Stimulated activated CD8-positive, alpha-beta memory T cell treated with anti-CD3 and anti-CD28 coated beads, Interleukin-15, amount 100 ng/mL, for 1 hour (primary cell): ENCODE data around the gene ARHGAP31.
"Not testable (repeated sequence)": the region's sequence is repeated elsewhere in the genome, so short reads cannot be mapped to it uniquely, and the experiment has no call there.

Source experiments
- DNase-seq: peaks from one replicate; pipeline ENCODE4 v3.0.0-alpha.2; 2020; ENCODE audit warnings: low read depth

ARHGAP31 gene

GRCh38 chr3:119294696-119295671, 801 bp downstream of the ARHGAP31 start:
- peak; percentile 34 for DNase-seq

GRCh38 chr3:119295816-119296726, 1.9 kb downstream of the ARHGAP31 start:
- no peak for DNase-seq

GRCh38 chr3:119296727-119297122, 2.5 kb downstream of the ARHGAP31 start:
- no peak for DNase-seq

- no peak for DNase-seq
Measured at GRCh38 chr3:119297169-119297568, 3.0 kb downstream of the ARHGAP31 start.

GRCh38 chr3:119298565-119298941, 4.4 kb downstream of the ARHGAP31 start:
- no peak for DNase-seq

GRCh38 chr3:119300991-119301391, 6.8 kb downstream of the ARHGAP31 start:
- DNase-seq: no peak

- no peak for DNase-seq
Measured at GRCh38 chr3:119301662-119302061, 7.5 kb downstream of the ARHGAP31 start.

GRCh38 chr3:119302697-119303551, 8.7 kb downstream of the ARHGAP31 start:
- no peak for DNase-seq

GRCh38 chr3:119304201-119304713, 10.1 kb downstream of the ARHGAP31 start:
- no peak for DNase-seq

- DNase-seq: no peak
Measured at GRCh38 chr3:119305286-119305685, 11.1 kb downstream of the ARHGAP31 start.

GRCh38 chr3:119306378-119306777, 12.2 kb downstream of the ARHGAP31 start:
- DNase-seq: not testable (repeated sequence)

GRCh38 chr3:119308355-119308754, 14.2 kb downstream of the ARHGAP31 start:
- DNase-seq: no peak

- DNase-seq: no peak
Measured at GRCh38 chr3:119309591-119309990, 15.4 kb downstream of the ARHGAP31 start.

GRCh38 chr3:119310071-119310470, 15.9 kb downstream of the ARHGAP31 start:
- no peak for DNase-seq

- DNase-seq: no peak
Measured at GRCh38 chr3:119311081-119311925, 17.1 kb downstream of the ARHGAP31 start.

GRCh38 chr3:119313461-119313860, 19.3 kb downstream of the ARHGAP31 start:
- no peak for DNase-seq

- DNase-seq: no peak
Measured at GRCh38 chr3:119314821-119315220, 20.6 kb downstream of the ARHGAP31 start.

- no peak for DNase-seq
Measured at GRCh38 chr3:119315600-119316312, 21.6 kb downstream of the ARHGAP31 start.

- DNase-seq: no peak
Measured at GRCh38 chr3:119316313-119316670, 22.1 kb downstream of the ARHGAP31 start.

GRCh38 chr3:119318876-119319275, 24.7 kb downstream of the ARHGAP31 start:
- DNase-seq: no peak
